Panc1 (cell line): ENCODE data around the gene ZNF212.

ENCODE experiments used
- CTCF ChIP-seq: fragments of 450-650 bp; IDR thresholded peaks from 2 replicates; pipeline ENCODE4 v1.5.1; 2017; ENCODE audit warnings: mild to moderate bottlenecking
- REST ChIP-seq, 2 experiments: IDR thresholded peaks; 2 replicates each; pipeline ENCODE4 v1.6.1; 2011 to 2012; ENCODE audit warnings: low read depth in 2 of 2, control low read depth in 1 of 2, low read length in 1 of 2, mild to moderate bottlenecking in 1 of 2, moderate library complexity in 1 of 2; ENCODE audit not compliant: insufficient read depth in 1 of 2
- SIN3A ChIP-seq: IDR thresholded peaks from 2 replicates; pipeline ENCODE4 v1.6.1; 2012; ENCODE audit warnings: low read depth, mild to moderate bottlenecking, low read length, moderate library complexity, borderline replicate concordance; ENCODE audit not compliant: insufficient read depth

- TF ChIP-seq CTCF (no peak), REST (IDR thresholded peaks at IDR 0.05; ENCODE audit: insufficient read depth in 1 of 2, low read depth in 2 of 2, low read length in 1 of 2) (no peak), SIN3A (no peak)
Measured at GRCh38 chr7:149291781-149292461, 52.5 kb downstream of the ZNF212 start.
